DMS 273 (cell line): ENCODE measurements around the gene C9.
"Not testable (repeated sequence)": the region's sequence is repeated elsewhere in the genome, so short reads cannot be mapped to it uniquely, and the experiment has no call there.

ENCODE experiments used
- DNase-seq: peaks from one replicate; lab custom pipeline; 2025; ENCODE audit not compliant: unreplicated experiment; lab: John Stamatoyannopoulos, UW

C9 gene

DNA sequence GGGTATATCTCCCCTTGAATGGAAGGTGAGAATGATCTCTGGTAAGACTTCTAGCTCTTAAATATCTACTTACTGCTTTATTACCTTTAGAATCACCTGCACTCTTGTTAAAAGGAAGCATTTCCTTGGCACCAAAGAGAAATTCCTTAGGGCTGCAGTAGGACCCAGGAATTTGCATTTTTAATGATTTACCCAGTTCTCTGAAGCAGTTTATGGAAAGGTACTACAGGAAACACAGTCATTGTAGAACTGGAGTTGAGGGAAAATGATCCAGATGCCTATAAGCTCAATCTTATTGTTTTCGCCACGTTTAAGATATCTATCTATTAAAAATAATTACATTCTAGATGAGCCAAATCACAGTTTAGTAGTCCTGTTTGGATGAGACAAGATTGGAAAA lies 9.5 kb upstream of the C9 start:
- no peak for DNase-seq

- DNase-seq = no peak
Observed at GRCh38 chr5:39371367-39371635, 7.0 kb upstream of the C9 start.

DNA sequence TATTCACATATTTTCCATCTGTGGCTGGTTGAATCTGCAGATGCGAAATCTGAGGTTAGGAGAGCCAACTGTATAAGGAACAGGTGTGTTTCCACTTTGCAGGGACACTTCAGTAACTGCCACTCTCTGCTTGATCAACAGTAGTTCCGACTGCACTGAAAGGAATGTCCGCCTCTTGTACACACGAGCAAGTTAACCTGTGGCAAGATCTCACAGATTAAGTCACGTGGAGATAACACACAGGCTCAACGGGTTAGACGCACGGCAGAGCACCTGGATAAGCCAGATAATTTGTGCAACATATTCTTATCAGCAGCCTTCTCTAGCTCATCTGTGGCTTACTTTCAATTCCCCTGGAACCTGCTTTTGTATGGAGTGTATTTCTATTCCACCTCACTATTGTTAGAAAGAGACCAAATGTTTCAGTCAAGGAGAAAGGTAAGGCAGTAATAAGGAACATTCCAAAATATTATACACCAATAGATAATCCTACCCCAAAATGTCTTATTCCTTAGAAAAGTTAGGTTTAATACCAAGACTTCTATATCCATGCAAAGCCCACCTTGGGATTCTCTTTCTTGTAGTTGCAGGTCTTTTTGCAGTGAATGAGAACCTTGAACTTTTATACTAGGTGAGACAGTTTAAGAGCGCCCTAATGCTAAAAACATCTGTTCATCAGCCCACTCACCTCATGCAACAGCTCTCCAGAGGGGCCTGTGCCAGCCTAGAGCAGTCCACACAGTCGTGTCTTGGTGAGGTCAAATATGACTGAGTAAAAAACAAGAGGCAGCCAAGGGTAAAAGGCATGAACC lies 6.5 kb upstream of the C9 start:
- no peak for DNase-seq

DNA sequence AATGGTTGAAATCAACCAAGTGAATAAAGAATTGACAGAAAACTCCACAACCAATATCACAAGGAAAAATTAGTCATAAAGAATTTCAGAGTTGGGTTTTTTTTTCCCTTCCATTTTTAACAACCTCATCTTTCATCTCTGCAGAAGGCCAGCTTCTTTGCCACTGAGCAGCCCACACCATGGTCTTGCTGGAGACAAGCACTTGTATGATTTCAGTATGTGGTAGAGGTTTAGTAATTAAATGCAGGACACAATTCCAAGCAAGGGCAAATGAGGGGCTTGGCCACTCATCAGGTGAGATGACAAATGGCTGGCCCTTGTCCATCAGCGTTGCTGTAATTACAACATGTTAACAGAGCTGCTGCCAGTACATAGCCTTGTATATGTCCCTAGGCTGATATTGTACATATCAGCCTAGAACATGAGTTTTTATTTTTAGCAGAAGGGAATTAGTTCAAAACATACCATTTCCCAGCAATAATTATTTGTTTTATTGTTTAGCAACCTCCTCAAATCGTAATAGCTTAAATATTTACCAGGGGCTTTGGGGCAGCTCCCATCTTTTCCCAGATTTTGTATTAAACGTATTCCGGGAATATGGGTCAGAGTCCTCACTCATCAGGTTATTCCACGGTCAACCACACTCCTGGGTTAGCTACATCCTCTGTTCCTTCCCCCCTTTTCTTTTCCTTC lies 5.0 kb upstream of the C9 start:
- no peak for DNase-seq

- DNase-seq = no peak
Observed at GRCh38 chr5:39368116-39368515, 3.8 kb upstream of the C9 start.

GRCh38 chr5:39367711-39368110 lies 3.4 kb upstream of the C9 start:
- DNase-seq = no peak

GRCh38 chr5:39363217-39363616 lies 1.1 kb downstream of the C9 start:
- DNase-seq = no peak

- no peak for DNase-seq
Observed at GRCh38 chr5:39362646-39363045, 1.6 kb downstream of the C9 start.

DNA sequence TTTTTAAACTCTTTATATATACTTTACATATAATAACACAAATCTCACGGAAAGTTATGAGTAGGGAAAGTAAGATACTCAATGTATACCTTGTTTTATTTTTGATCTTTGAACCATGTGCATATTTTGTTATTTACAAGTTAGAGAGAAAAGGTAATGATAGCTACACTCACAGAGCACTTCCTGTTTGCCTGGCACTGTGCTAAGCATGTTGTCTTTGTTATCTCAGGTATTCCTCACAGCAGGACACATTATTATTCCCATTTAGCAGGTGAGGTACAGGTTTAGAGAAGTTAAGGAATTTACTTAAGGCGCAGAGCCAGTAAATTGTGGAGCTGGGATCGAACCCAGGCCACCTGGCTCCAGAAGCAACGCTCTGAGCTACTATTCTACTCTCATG lies 3.0 kb downstream of the C9 start:
- no peak for DNase-seq

- DNase-seq = no peak
Observed at GRCh38 chr5:39360471-39361111, 3.7 kb downstream of the C9 start.

GRCh38 chr5:39356263-39356662 lies 8.0 kb downstream of the C9 start:
- DNase-seq = no peak

DNA sequence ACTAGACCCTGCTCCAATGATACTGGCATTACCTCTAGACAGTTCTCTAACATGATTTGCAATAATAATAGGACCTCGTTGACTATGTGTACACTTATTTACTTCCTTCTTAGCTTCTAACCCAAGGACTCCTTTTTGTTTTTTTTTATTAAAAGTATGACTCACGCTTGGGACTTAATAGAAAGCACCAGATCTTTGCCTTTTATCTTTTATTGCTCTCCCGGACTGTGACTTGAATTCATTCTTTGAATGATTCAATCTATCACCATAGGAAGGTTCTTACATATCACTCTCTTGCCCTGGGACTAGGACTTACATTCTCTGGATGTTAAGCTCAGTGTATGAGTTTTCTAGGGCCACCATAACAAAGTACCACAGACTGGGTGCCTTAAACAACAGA lies 9.0 kb downstream of the C9 start:
- DNase-seq = no peak

DNA sequence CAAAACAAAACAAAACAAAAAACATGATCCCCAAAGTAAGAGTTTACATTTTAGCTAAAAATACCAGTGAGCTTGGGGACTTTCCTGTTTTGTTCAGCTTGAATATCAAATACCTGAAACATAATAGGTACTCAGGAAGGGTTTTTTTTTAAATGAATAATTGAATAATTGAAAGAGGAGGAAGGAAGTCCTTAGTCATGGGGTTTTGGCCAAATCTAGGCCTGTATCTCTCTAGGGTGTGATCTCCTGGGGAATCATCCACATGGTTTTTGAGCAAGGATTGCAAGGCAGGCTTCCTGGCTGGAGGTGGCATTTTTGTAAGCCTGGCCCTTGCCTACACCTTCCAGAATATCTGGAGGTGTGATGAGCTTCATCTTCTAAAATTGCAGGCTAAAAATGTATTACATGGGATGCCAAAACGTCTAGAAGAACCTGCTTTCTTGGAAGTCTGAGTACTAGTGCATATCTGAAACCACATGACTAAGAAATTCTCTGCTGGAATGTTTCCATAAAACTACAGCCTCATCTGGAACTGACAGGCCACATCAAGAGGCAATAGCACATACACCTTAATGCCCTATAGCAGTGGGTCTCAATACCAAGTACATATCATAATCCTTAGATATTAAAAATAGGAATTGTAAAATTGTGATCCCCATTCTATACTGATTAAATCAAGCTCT lies 10.4 kb downstream of the C9 start:
- no peak for DNase-seq

DNA sequence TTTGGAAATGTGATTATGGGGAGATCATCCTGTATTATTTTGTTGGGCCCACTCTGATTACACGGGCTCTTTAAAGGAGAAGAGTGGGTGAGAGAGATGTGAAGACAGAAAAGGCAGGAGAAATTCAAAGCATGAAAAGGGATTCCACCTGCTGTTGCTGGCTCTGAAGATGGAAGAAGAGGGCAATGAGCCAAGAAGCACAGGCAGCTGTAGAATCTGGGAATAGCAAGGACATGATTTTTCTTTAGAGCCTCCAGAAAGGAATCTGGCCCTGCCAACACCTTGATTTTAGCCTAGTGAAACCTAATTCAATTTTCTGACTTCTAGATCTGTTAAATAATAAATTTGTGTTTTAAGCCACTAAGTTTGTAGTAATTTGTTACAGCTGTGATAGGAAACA lies 11.3 kb downstream of the C9 start:
- DNase-seq = no peak

DNA sequence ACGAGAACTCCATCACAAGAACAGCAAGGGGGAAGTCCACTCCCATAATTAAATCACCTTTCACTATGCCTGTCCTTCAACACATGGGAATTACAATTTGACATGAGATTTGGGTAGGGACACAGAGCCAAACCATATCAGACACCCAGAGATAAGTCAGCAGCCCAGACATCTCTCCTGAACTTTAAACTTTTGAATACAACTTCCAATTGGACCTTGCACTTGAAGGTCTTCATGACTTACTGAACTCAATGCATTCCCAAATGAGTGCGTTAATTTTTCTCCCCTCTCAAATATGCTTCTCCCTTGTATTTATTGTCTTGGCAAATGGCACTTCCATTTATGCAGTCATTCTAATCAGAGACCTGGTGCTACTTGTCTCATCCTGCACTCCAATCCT lies 12.1 kb downstream of the C9 start:
- no peak for DNase-seq

GRCh38 chr5:39349484-39349883 lies 14.8 kb downstream of the C9 start:
- no peak for DNase-seq

GRCh38 chr5:39342460-39342859 lies 21.8 kb downstream of the C9 start:
- no peak for DNase-seq

GRCh38 chr5:39341896-39342295 lies 22.4 kb downstream of the C9 start:
- no peak for DNase-seq

DNA sequence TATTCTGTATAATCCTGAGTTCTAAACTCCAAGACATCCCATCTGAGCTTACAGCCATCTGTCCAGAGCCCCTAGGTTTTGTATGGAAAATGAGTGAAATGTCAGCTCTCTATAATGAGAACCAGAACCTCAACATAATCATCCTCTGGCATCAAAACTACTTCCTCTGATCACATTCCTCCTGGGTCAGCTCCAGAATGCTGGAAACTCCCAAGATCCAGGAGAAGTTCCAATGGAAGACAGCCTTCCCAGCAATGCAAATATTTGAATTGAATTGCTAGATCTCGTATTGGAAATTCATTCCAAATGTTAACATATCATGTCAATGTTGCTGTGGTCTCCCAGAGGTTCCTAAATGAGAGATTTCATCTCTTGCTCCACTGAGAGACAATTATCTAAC lies 23.8 kb downstream of the C9 start:
- no peak for DNase-seq

DNA sequence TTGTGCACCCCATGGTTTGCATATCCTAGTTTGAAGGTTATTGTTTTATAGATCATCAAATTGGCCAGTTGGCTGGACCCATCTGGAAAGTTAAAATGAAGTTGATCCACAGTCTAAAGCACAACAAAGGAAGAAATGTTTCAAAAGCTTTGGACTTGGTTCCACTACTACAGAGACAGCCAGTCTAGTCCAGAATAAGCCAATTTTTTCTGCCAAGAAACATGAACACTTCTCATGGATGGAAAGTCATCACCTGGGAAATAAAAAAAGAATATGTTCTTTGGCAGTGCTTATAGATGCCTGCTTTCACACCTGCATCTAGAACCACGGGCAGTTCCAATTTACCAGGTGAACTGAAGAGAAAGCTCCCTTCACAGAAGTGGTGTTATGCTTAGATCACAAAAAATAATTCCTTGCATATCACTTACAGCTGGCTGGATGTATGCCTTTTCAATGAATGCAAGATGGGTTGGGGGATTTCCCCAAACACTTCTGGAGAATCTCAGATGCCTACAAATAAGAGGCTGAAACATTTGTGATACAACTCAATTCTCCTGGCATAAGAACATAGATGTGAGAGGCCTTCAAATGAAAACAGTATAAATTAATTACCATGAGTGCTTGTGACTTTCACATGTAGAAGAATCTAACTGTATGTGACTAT lies 26.9 kb downstream of the C9 start:
- DNase-seq = no peak

GRCh38 chr5:39334296-39334695 lies 30.0 kb downstream of the C9 start:
- DNase-seq = not testable (repeated sequence)
